HFFc6 (cell line): Measurements from ENCODE around the gene TTPAL. TPM values are rescaled to one million over a fixed set of nuclear protein-coding genes. Genes with fewer than 3 reads are reported as not detected.

Experiments used
- DNase-seq: peaks from one replicate; pipeline ENCODE4 v3.0.0-alpha.2; 2018
- H3K27ac Mint-ChIP-seq: 2 replicates; pipeline ENCODE4 v1.8.0; 2020; ENCODE audit warnings: mild to moderate bottlenecking, mixed read lengths
- H3K27me3 Mint-ChIP-seq: 2 replicates; pipeline ENCODE4 v1.8.0; 2021; ENCODE audit warnings: mild to moderate bottlenecking, moderate library complexity, mixed read lengths; ENCODE audit not compliant: insufficient read depth
- H3K36me3 Mint-ChIP-seq: 2 replicates; pipeline ENCODE4 v1.8.0; 2021; ENCODE audit warnings: low read depth, mixed read lengths
- H3K4me1 Mint-ChIP-seq: 2 replicates; pipeline ENCODE4 v1.8.0; 2020; ENCODE audit warnings: low read depth, mixed read lengths
- H3K4me3 Mint-ChIP-seq: 2 replicates; pipeline ENCODE4 v1.8.0; 2020; ENCODE audit warnings: mild to moderate bottlenecking, moderate library complexity, mixed read lengths
- H3K9me3 Mint-ChIP-seq: 2 replicates; pipeline ENCODE4 v1.8.0; 2020; ENCODE audit warnings: mild to moderate bottlenecking, mixed read lengths
- CTCF ChIP-seq: fragments of 200-600 bp; sonication (generic); IDR thresholded peaks from 2 replicates; pipeline ENCODE4 v1.5.0; 2021; ENCODE audit warnings: antibody characterized with exemption, mild to moderate bottlenecking
- total RNA-seq, 6 experiments: library from RNA; stranded (reverse); fragmentation: NEBNext Ultra II Directional; extraction: Animal tissue kit (Norgen Biotek cat#: 25700); gene quantifications; 2 replicates in 1 of 6; 3 replicates in 5 of 6; pipeline ENCODE4 v1.2.3, GENCODE V29; 2021

Gene TTPAL
- total RNA-seq, 6 experiments from 2014 or later: 28.7 to 38.7 (median 35.2) TPM

GRCh38 chr20:44428174-44429016 lies 47.3 kb upstream of the TTPAL start:
- no peak for TF ChIP-seq CTCF
- Mint-ChIP-seq H3K27ac (no peak overlapping the region), H3K27me3 (peaks cover 30% of the 10 kb centered on the region), H3K4me1 (no peaks in the 10 kb centered on the region), H3K36me3 (no peaks in the 10 kb centered on the region), H3K4me3 (no peak overlapping the region), H3K9me3 (no peaks in the 10 kb centered on the region)
- DNase-seq: no peak

GRCh38 chr20:44429017-44429339 lies 46.7 kb upstream of the TTPAL start:
- Mint-ChIP-seq H3K27ac (no peak overlapping the region), H3K27me3 (peaks cover 33% of the 10 kb centered on the region), H3K4me3 (no peak overlapping the region), H3K9me3 (no peaks in the 10 kb centered on the region), H3K36me3 (no peaks in the 10 kb centered on the region), H3K4me1 (no peaks in the 10 kb centered on the region)
- TF ChIP-seq CTCF: no peak
- no peak for DNase-seq

GRCh38 chr20:44429419-44430269 lies 46.0 kb upstream of the TTPAL start:
- Mint-ChIP-seq H3K36me3 (no peaks in the 10 kb centered on the region), H3K4me1 (no peaks in the 10 kb centered on the region), H3K9me3 (no peaks in the 10 kb centered on the region), H3K27me3 (peaks cover 38% of the 10 kb centered on the region), H3K27ac (no peak overlapping the region), H3K4me3 (no peak overlapping the region)
- TF ChIP-seq CTCF: no peak
- DNase-seq: no peak

GRCh38 chr20:44430270-44431065 lies 45.2 kb upstream of the TTPAL start:
- DNase-seq: no peak
- TF ChIP-seq CTCF: no peak
- Mint-ChIP-seq H3K4me3 (no peak overlapping the region), H3K27me3 (peaks cover 43% of the 10 kb centered on the region), H3K4me1 (no peaks in the 10 kb centered on the region), H3K27ac (no peak overlapping the region), H3K9me3 (no peaks in the 10 kb centered on the region), H3K36me3 (no peaks in the 10 kb centered on the region)

GRCh38 chr20:44431118-44431501 lies 44.6 kb upstream of the TTPAL start:
- Mint-ChIP-seq H3K36me3 (no peaks in the 10 kb centered on the region), H3K9me3 (no peaks in the 10 kb centered on the region), H3K4me3 (no peak overlapping the region), H3K4me1 (no peaks in the 10 kb centered on the region), H3K27ac (no peak overlapping the region), H3K27me3 (peaks cover 46% of the 10 kb centered on the region)
- no peak for TF ChIP-seq CTCF
- DNase-seq: no peak
